A673 (cell line): ENCODE measurements around the gene CASQ1.

Source experiments
- CTCF ChIP-seq: fragments of 300-800, 200-600 bp; sonication (generic); conservative IDR thresholded peaks from 2 replicates; pipeline ENCODE4 v1.5.1; 2017; ENCODE audit warnings: low read depth, mild to moderate bottlenecking, antibody characterized with exemption, low read length, moderate library complexity, mixed read lengths
- EZH2 ChIP-seq: fragments of 200-600 bp; sonication (generic); IDR thresholded peaks from 2 replicates; pipeline ENCODE4 v1.6.1; 2017; ENCODE audit warnings: borderline replicate concordance, low read depth, mild to moderate bottlenecking, mixed read lengths, antibody characterized with exemption, low read length; ENCODE audit not compliant: poor library complexity, severe bottlenecking

GRCh38 chr1:160159846-160160245 is 30.5 kb upstream of the CASQ1 start:
- TF ChIP-seq CTCF (no peak), EZH2 (no peak)
